Measurements from ENCODE around the gene TAAR6. TPM values are rescaled to one million over a fixed set of nuclear protein-coding genes. Genes with fewer than 3 reads are reported as not detected.

The TAAR6 gene
- total and polyA plus RNA-seq, 2 of the 8 experiments (the other 6 are each of a cell fraction or from before 2014, with no cell fraction given) = 0.06 TPM; not detected in 1

GRCh38 chr6:132590362-132590761 lies 20.2 kb downstream of the TAAR6 start (continued):
- no peak for TF ChIP-seq CHD7 (IDR thresholded peaks at IDR 0.05; ENCODE audit: insufficient replicate concordance, low read length)
- no peak for TF ChIP-seq CREB1 (IDR thresholded peaks at IDR 0.05)
